Adrenal gland (tissue), 5 donors: ENCODE data around the gene DCAF17.

Experiments
- POLR2A ChIP-seq, 2 donors: fragments of 450-650 bp; IDR thresholded peaks; one replicate each; pipeline ENCODE4 v1.6.1; 2017; ENCODE audit warnings: antibody characterized with exemption in 2 of 2, mild to moderate bottlenecking in 2 of 2, moderate library complexity in 1 of 2
- TF ChIP-seq, protein P1 (sequence below), 6 experiments: fragments of 450-650 bp in 4 of 6; fragments of 200-600 bp in 2 of 6; sonication (generic) in 1 of 6; IDR thresholded peaks; 1 replicate in 5 of 6; 2 replicates in 1 of 6; pipeline versions ENCODE4 v1.5.1 to v1.8.0; 2016 to 2021; ENCODE audit warnings: antibody characterized with exemption in 6 of 6, mild to moderate bottlenecking in 2 of 6, moderate library complexity in 1 of 6
- donor health status: DM: no; HTN: no; CAD: no.

- TF ChIP-seq, protein P1, sequence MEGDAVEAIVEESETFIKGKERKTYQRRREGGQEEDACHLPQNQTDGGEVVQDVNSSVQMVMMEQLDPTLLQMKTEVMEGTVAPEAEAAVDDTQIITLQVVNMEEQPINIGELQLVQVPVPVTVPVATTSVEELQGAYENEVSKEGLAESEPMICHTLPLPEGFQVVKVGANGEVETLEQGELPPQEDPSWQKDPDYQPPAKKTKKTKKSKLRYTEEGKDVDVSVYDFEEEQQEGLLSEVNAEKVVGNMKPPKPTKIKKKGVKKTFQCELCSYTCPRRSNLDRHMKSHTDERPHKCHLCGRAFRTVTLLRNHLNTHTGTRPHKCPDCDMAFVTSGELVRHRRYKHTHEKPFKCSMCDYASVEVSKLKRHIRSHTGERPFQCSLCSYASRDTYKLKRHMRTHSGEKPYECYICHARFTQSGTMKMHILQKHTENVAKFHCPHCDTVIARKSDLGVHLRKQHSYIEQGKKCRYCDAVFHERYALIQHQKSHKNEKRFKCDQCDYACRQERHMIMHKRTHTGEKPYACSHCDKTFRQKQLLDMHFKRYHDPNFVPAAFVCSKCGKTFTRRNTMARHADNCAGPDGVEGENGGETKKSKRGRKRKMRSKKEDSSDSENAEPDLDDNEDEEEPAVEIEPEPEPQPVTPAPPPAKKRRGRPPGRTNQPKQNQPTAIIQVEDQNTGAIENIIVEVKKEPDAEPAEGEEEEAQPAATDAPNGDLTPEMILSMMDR (IDR thresholded peaks at IDR 0.05): no peak
- no peak for TF ChIP-seq POLR2A (IDR thresholded peaks at IDR 0.05)
Measured at GRCh38 chr2:171479154-171479814, 45.3 kb downstream of the DCAF17 start.
